HG02759 (cell line): Measurements from ENCODE around the gene GDPD4.

Source experiments
- ATAC-seq: cut with Tn5 transposase; IDR thresholded peaks from one replicate; pipeline ENCODE4 v1.9.1; 2021; ENCODE audit warnings: mild to moderate bottlenecking, moderate library complexity; ENCODE audit not compliant: unreplicated experiment

Gene GDPD4

DNA sequence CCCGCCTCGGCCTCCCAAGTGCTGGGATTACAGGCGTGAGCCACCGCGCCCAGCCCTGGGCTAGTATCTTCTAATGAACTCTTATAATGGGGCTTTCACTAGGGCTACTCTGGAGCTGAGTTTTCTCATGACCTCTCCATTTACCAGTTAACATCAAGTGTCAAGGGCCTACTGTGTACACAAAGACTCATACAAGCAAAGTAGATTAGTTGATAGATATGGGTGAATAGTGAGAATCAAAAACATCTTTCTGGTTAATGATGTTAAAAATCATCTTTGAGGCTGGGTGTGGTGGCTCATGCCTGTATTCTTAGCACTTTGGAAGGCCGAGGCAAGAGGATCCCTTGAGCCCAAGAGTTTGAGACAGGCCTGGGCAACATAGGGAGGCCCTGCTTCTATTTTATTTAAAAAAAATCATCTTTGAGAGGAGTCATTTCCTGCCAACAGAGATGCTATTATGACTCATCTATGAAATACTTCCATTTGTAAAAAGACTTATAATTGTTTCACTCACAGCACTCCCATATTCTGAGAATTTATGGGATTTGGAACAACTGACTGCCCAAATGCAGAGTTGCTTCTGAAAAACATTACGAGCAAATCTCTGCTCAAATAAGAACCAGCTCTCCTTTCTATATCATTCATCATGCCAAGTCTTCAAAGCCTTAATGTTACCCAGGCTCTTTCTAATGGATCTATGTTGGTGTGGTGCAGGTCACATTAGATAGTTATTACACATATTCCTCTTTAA lies 57.0 kb downstream of the GDPD4 start:
- ATAC-seq = no peak

DNA sequence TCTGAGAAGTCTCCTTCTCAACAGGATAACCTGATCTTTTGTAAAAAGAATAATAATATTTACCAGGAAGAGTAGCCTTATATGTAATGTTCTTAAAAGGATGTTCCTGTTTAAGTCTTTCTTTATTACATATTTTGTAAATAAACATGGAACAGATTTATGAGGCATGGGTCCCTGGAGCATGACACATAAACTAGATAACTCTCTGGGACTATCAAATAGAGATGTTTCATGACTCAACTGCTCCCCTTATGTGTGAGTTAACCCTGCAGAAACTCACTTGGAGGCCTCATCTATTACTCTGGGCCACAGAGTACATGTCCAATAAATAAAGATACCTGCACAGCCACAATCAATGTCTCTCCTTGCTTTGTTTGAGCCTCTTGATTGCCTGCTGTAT lies 64.6 kb downstream of the GDPD4 start:
- no peak for ATAC-seq

DNA sequence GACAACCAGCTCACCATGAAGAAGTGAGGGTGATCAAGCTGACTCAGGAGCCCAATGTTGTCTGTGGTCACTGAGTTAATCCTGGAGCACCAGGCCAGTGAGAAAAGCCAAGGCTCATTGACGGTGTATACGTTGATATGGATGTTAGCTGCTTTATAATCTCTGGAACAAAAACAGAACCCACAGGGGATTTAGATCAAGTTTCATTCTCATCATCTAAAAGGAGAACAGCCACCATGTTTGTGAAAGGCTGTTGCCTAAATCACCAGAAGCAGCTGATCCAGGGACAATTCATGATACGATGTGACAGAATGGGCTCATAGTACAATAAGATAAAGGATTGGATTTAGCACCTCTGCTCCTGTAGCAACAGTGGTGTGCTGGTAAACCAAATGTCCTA lies 68.5 kb downstream of the GDPD4 start:
- ATAC-seq = no peak

DNA sequence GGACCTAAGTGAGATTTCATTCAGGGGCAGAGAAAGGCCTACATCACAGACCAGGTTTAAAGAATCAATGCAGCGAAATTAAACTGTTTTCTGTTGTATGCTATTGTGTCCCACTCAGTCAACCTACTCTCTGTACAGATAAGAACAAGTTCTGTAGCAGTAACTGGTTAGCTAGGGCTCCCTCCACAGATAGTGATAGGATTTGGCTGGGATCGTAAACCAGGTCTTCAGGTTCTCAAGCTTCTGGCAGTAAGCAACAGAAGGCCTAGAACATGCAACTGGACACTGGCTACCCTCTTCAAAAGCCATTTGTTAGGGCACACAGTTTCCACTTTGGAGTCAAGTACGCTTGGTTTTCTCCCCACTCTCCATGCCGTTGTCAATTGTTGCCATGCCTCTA lies 69.2 kb downstream of the GDPD4 start:
- no peak for ATAC-seq

DNA sequence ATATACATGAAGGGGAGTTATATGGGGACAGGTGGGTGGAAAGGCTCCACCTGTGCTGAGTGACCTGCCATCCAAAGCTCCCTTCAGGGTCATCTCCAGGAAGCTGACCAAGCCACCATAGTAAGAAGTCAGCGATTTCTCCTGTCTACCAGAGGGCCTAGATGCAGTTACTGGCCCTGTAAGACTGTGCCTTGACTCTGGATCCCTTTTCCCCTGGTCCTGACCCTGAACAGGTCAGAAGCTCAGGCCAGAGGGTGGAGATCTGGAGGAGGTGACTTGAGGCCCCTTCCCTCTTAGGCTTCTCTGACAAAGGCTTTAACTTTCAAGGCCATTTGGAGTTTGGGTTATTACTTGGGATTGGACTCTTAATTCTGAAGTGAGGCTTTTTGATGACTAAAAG lies 69.7 kb downstream of the GDPD4 start:
- no peak for ATAC-seq

DNA sequence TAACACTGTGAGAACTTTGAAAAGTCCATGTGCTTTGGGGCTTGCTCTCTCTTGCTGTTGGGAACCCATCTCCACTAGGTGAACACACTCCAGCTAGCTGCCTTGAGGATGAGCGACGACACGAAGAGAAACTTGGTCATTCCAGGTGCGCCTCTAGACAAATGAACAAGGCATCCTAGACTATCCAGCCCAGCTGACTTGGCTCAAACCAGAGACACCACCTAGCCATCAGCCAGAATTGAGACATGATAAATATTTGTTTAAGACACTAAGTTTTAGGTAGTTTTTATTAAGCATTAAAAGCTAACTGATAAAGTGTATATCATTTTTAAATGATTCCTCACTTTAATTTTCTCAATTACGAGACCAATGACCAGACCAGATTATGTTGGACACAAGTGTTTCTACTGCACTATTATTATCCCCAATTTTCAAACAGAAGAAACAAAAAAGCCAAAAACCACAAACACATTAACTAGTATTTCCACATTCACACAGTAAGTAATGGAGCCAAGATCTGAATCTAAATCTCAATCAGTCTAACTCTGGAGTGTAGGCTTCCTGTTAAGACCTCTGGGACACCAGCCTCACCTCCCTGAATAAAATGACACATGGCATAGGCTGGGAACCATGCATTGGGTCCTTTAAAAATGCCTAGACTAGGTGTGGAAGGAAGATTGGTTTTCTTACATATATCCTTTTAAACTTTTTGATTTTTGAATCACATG lies 70.4 kb downstream of the GDPD4 start:
- ATAC-seq = no peak

DNA sequence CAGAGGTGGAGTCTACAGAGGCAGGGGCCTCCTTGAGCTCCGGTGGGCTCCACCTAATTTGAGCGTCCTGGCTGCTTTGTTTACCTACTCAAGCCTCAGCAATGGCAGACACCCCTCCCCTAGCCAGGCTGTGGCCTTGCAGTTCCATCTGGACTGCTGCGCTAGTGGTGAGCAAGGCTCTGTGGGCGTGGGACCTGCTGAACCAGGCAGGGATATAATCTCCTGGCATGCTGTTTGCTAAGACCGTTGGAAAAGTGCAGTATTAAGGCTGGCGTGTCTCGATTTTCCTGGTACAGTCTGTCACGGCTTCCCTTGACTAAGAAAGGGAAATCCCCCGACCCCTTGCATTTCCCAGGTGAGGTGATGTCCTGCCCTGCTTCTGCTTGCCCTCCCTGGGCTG lies 77.7 kb downstream of the GDPD4 start:
- no peak for ATAC-seq

DNA sequence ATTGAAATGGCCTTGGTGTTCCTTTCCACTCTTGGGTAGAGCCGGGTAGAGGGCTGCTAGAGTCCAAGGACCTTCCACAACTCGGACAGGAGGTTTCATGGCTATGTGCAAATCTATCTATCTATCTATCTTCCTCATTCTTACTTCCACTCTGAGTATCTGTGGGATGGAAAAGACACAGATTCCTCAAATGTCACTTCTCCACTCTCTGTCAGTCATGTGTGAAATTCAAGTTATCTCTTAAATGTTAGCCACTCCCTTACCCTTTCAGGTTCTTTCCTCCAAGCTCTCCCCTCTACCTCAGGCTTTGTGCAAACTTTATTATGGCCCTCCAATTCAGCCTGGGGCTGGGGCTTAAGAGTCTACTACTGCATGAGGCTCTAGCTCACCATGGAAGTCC lies 84.3 kb downstream of the GDPD4 start:
- no peak for ATAC-seq

DNA sequence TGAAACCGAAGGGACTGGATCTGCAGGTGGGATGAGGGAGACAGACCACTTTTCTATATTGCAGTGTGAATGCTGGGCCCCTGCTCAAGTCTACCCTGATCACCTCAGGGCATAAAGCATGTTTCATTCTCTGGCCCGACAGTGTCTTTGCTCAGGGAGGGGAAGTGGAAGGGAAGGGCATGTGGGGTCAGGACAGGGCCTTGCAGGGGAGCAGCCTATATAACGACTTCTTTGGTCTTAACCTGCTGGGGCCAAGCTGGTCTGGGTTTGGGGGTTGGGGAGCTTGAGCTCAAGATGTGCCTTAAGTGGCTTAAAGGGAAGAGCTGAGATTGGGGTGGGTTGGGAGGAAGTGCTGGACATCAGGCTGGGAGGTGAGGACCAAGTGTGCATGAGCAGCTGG lies 86.4 kb downstream of the GDPD4 start:
- no peak for ATAC-seq

DNA sequence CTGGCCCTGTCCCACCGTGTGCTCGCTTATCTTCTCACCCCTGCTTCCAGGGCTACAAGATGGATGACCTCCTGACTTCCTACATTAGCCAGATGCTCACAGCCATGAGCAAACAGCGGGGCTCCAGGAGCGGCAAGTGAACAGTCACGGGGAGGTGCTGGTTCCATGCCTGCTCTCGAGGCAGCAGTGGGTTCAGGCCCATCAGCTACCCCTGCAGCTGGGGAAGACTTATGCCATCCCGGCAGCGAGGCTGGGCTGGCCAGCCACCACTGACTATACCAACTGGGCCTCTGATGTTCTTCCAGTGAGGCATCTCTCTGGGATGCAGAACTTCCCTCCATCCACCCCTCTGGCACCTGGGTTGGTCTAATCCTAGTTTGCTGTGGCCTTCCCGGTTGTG lies 86.9 kb downstream of the GDPD4 start:
- ATAC-seq = no peak

DNA sequence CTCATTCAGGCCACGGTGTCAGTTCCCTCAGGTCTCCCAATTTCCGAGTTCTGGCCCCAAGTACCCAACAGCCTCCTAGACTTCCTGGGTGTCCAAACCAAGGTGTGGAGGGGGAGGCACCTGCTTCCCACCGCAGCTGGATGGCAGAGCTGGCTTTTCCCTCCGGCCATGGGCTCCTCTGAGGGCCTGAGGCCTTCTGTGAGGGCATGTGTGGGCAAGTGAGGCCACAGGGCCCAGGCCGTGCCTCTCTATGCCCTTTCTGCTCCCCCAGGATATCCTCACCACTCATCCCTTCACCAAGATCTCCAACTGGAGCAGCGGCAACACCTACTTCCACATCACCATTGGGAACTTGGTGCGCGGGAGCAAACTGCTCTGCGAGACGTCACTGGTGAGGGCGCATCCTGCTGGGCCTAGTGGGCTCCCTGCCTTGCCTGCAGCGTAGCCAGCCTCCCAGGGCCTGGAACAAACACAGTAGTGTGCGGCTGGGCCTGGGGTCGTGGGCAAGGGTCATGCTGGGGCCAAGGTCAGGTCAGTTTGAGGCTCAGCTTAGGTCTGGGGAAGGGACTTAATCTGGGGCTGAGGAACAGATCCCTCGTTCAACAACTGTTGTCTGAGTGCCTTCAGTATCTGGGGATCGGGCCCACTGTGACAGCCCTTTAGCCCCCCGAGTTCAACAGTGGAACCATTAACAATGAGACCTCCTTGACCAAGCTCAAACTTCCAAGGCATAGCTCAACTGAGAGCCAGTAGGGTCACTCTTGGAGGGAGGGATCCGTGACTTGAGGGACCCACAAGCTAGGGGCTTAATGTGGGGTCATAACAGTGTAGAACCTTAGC lies 87.7 kb downstream of the GDPD4 start:
- no peak for ATAC-seq

DNA sequence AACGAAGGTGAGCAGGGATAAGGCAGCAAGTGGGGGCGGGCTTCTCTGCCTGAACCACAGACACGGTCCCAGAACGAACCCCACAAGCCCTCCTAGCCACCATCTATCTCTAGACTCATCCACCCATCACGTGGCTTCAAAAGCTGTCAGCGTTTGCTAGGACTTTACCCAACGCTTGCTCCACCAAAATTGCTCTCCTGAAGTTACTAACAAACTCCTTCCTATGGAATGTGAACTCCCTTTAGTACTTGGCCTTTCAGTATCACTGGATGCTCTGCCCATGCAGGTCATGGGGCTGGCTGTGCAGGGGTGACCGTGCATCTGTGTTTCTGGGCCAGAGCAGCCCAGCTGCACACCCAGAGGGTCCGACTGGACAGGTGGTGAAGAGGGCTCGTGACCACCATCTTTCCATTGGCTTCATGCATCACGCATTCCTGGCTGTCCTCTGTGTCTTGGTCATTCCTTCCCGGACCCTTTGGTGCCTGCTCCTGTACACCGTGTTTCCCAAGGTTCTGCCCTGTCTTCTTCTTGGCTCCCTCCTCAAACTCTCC lies 88.4 kb downstream of the GDPD4 start:
- no peak for ATAC-seq

DNA sequence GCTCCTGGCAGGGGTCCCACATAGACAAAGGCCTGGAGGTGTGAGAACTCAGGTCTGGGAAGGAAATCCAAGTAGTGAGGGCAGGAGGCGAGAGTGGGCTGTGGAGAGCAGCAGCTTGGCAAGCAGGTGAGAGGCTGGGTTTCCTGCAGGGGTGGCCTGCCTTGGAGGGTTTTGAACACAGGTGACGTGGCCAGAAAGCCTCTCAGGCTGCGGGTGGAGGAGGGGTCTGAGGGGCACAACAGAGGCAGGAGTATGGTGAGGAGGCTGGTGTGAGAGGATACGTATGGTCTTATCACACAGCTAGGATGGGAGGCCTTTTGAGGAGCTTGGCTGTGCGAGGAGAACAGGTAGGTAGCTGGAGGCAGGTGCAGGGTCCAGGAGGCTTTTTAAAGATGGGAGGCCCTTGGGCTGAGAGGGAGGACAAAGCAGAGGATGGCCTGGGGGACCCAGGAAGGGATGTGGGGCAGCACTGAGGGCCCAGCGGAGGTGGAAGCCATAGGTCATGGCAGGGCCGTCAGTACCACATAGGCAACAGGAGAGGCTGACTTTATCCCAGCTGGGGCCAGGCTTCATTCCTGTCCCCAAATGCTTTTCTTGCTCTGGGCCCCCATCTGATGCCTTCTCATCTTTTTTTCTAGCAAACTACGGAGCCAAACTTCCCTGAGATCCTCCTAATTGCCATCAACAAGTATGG lies 89.0 kb downstream of the GDPD4 start:
- no peak for ATAC-seq

DNA sequence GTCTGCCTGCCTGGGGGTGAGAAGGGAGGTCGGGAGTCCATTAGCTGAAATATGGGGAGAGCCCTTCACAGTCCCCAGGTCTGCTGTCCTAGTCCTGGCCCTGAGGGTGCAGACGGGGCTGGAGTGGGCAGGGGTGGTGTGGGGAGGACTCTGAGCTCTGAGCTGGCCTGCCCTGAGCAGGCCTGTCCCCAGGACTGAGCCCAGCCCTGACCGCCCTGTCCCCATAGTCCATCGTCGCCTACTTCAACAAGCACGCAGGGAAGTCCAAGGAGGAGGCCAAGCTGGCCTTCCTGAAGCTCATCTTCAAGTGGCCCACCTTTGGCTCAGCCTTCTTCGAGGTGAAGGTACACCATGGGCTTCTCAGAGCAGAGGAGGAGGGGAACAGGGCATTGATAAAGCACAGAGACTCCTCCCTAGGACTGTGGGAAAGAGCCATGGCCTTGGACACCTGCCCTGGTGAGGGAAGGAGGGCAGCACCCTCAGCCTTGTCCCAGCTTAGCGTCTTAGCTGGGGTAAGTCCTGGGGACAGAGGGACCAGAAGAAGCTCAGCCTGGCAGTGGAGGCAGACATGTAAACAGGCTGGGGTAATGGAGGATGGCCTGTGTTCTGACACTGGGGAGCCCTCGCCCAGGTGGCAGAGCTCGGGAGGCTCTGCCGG lies 89.8 kb downstream of the GDPD4 start:
- no peak for ATAC-seq

DNA sequence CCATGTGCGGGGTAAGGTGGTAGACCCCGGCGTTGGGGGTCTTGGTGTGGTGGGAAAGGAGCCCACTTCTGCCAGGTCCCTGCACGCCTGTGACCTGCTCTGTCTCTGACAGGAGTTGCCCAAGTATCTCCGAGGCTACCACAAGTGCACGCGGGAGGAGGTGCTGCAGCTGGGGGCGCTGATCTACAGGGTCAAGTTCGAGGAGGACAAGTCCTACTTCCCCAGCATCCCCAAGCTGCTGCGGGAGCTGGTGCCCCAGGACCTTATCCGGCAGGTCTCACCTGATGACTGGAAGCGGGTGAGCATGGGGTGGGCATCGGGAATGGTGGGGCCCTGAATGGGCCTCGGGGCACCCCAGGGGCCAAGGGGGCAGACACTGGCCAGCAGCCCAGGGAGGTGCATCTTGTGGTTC lies 90.4 kb downstream of the GDPD4 start:
- no peak for ATAC-seq

DNA sequence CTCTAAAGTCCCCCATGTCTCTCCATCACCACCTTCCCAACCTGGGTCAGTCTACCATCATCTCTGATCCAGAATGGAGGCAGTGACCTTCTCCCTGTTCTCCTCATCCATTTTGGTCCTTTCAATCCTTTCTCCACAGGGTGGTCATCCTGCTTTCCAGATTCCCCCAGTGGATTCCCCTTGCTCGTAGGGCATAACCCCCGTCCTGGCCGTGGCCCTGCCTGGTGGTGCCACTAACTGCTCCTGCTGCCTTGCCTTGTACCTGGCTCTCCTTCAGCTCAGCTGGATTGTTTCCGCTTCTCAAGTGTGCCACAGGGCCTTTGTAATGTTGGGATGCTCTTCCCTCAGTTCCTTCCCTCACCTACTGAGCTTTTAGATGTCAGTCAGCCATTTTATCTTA lies 91.8 kb downstream of the GDPD4 start:
- ATAC-seq = no peak

DNA sequence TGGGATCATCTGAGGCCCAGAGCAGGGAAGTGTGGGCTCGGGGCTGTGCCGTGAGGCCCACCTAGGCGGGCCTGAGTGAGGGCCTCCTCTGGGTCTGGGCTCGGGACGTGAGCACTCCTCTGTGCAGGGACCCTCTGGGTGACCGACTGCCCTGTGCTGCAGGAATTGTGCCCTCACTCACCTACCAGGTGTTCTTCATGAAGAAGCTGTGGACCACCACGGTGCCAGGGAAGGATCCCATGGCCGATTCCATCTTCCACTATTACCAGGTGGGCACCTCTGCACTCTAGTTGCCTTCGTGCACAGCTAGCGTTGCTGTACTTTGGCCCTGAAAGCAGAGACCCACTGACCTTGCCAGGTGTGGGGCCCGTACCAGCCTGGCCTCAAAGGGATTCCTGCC lies 93.0 kb downstream of the GDPD4 start:
- ATAC-seq = no peak

DNA sequence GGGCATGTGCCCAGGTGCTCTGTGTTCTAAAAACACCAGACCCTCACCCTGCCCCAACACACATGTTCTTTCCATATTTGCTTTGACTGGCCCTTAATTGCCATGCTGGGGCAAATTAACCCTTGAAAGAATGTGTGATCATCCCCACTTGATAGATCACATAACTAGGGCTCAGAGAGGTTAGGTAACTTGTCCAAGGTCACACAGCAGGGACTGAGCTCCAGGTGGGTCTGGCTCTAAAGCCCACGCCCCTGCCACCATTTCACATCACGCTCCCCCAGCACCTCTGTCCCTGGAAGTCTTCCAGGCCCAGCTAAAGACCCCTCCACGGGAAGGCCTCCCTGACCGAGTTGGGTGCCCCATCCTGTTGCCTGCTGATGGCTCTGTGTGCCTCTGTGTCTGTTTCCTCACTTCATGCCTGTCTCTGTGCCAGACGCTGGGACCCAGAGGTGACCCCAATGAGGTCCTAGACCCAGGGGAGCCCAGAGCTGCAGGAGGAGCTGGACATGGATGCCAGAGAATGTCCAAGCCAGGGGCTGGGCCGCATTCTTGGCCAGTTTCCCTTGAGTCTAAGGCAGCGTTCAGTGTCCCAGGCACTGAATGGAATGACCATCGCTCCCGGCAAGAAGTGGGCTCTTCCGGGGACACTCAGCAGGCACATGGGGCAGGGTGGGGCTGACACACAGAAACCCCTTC lies 93.7 kb downstream of the GDPD4 start:
- no peak for ATAC-seq

DNA sequence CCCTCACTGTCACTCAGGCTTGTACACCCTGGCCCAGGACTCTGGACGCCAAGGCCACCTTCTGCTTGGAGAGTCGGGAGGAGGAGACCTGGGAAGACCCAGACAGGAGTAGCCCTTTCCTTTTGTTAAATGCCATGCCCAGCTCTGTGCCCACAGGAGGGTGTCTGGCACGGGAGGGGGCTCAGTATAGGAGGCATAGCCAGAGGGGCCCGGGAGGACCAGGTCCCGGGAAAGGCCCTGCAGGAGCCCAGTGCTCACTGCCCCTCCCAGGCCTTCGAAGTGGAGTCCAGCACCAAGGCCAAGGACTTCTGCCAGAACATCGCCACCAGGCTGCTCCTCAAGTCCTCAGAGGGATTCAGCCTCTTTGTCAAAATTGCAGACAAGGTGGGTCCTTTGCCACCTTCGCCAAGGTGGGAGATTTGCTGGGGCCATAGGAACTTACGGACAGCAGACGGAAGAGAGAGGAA lies 94.4 kb downstream of the GDPD4 start:
- no peak for ATAC-seq
